A549 treated with AZD2906 at 1 μM for 4 hours (cell line): ENCODE data around the gene FOLR2. TPM values are rescaled to one million over a fixed set of nuclear protein-coding genes. Genes with fewer than 3 reads are reported as not detected.

Source experiments
- total RNA-seq: library from RNA; stranded (reverse); fragments of 200-300 nt; extraction: Qiagen RNA extraction; gene quantifications from 5 replicates; pipeline ENCODE4 v1.2.3, GENCODE V29; 2022

FOLR2 gene
- not detected in 5 replicates for total RNA-seq

DNA sequence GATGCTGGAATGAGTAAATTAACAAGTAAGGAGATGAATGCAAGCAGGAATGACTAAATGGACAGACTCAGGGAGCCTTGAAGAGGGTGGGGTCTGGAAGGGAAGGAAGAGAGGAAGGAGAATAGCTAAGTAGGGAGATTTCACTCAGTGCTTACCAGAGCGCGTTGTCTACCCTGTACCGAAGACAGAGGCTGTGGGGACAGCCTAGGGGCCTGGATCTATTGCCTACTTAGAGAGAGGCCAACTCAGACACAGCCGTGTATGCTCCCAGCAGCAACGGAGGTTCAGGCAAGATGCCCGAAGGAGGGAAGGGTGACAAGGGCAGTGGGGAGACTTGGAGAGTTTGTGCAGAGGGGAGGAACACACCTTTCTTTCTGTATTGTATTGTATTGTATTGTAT, at the start of gene FOLR2:
TSS of gene FOLR2 (plus strand) at position 157 of the 400 bp plus-strand sequence. CDS start 1,791 bp downstream, outside the sequence.

DNA sequence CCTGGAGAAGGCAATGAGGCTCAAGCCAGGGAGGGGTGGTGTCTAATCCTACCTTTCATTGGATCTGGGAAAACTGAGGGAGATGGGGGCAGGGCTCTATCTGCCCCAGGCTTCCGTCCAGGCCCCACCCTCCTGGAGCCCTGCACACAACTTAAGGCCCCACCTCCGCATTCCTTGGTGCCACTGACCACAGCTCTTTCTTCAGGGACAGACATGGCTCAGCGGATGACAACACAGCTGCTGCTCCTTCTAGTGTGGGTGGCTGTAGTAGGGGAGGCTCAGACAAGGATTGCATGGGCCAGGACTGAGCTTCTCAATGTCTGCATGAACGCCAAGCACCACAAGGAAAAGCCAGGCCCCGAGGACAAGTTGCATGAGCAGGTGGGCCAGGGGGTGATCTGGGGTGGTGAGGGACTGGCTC, 24.6 kb upstream of the FOLR2 start, which contains the start of gene FOLR1:
TSS of gene FOLR1 (plus strand) at position 180 of the 421 bp plus-strand sequence. CDS start at position 214, 34 bp downstream.

DNA sequence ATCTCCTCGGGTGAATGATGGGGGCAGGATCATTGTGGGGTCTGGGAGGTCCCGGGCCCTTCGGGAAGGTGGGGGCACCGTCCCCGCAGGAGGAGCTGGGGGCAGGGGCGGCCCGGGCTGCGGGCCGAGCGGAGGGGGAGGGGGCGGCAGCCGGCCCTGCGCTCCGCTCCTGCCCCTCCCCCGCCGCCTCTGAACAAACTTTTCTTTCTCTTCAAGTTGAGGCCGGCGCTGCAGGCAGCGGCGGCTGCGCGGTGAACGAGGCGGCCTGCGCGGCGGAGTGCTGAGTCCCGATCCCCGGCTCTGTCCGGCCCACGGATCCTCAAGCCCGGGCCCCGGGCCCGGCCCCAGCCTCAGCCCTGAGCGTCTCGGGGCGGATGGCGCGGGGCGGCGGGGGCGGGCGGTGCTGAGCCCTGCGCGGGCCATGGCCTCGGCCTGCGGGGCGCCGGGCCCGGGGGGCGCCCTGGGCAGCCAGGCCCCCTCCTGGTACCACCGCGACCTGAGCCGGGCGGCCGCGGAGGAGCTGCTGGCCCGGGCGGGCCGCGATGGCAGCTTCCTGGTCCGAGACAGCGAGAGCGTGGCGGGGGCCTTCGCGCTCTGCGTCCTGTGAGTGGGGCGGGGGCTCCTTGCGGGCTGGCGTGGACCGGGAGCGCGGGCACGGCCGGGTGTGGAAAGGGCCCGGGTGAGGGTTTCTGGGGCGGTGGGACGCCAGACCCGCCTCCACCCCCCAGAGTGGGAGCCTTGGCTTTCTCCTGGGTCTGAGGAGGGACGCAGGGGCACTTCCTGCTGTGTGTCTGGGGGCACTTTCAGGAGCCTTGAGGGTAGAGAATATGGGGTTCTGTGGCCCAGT, 8.2 kb downstream of the FOLR2 start, which contains the start of gene INPPL1:
TSS of gene INPPL1 (plus strand) at position 204 of the 847 bp plus-strand sequence. CDS start at position 422, 218 bp downstream.

DNA sequence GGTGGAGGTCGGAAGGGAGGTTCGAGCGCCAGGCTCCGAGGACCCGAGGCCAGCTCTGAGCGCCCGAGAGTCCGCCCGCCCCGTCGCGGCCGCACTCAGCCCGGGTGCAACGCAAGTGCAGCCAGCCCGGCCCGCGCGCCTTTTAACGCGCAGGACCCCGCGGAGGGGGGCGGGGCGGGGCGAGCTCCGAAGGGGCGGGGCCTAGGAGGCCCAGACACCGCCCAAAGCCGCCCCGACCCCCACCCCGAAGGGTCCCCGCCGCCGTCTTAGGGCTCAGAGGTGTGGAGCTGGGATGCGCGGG, 27.4 kb downstream of the FOLR2 start, which contains the start of gene PHOX2A:
TSS of gene PHOX2A (minus strand) at position 117 of the 301 bp plus-strand sequence. CDS start 172 bp downstream, outside the sequence.

Other genes with a start within 250 kb of the FOLR2 start
- 2.2 to 2.9 TPM (median 2.8 TPM) in 5 replicates for gene IL18BP, start 217.9 kb upstream of the FOLR2 start, total RNA-seq
- gene NUMA1, start 136.3 kb upstream of the FOLR2 start, total RNA-seq = 58.7 to 69.7 TPM (median 62.4 TPM) in 5 replicates
- 6.9 to 8.7 TPM (median 7.7 TPM) in 5 replicates for gene LRRC51, start 135.9 kb upstream of the FOLR2 start, total RNA-seq
- 124 to 159 TPM (median 142 TPM) in 5 replicates for gene LAMTOR1, start 113.5 kb upstream of the FOLR2 start, total RNA-seq
- gene TOMT, start 110.9 kb upstream of the FOLR2 start, total RNA-seq = not detected in 5 replicates
- 76.2 to 90.1 TPM (median 88.6 TPM) in 5 replicates for gene ANAPC15, start 104.1 kb upstream of the FOLR2 start, total RNA-seq
- 0.17 to 0.34 TPM (median 0.25 TPM) in 3 of 5 replicates, not detected in the others for gene FOLR3, start 81.1 kb upstream of the FOLR2 start, total RNA-seq
- gene FOLR1, start 24.7 kb upstream of the FOLR2 start, total RNA-seq = 0.06 to 0.21 TPM (median 0.09 TPM) in 5 replicates
- 52.9 to 78.0 TPM (median 63.8 TPM) in 5 replicates for gene INPPL1, start 8.0 kb downstream of the FOLR2 start, total RNA-seq
- gene PHOX2A, start 27.4 kb downstream of the FOLR2 start, total RNA-seq = not detected in 5 replicates
- gene CLPB, start 217.7 kb downstream of the FOLR2 start, total RNA-seq = 13.1 to 18.1 TPM (median 16.4 TPM) in 5 replicates